GM18502 (cell line): ENCODE data around the gene PROM2.
"Not testable (repeated sequence)": the region's sequence is repeated elsewhere in the genome, so short reads cannot be mapped to it uniquely, and the experiment has no call there.

Experiments used
- ATAC-seq: cut with Tn5 transposase; IDR thresholded peaks from one replicate; pipeline ENCODE4 v1.9.1; 2021; ENCODE audit warnings: mild to moderate bottlenecking; ENCODE audit not compliant: unreplicated experiment, poor library complexity

PROM2 gene

DNA sequence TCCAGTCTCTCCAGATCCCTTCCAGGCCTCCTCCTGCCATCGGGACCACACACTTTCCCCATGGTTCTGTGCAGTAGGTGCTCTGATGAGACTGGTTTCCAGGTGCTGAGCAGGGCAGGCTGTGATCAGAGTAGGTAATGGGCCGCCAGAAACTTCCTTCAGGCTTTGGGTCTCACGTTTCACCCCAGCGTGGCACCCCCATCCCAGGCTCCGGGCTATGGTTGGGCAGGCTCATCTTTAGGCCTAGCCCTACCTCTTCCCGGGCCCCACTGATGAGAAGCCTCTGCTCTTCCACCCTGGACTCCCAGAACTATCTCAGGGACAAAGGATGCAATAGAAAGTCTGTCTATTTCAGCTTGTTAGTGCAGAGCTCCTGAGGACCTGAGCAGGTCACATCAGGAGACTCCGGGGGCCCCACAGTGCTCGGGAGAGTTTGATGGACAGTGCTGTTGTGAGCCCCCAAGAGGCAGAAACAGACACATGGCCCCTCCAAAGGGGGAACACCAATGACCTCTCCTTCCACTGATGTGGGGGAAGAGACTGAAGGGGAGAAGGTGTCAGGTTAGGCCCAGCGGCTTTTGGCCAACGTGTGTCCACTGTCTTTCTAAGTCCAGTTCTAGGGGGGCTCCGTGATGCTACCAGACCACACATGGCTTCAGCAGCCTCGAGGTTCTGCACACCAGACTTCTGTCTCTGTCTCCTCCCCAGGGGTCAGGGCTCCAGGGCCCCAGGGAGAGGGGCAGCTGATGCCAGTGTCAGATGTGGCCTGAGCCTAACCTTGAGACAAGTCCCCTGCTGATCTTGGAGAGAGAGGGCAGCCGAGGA, 5.8 kb upstream of the PROM2 start:
- no peak for ATAC-seq

- no peak for ATAC-seq
These were observed 5.1 kb upstream of the PROM2 start for GRCh38 chr2:95269036-95269680.

GRCh38 chr2:95269745-95270144, 4.5 kb upstream of the PROM2 start:
- ATAC-seq: not testable (repeated sequence)

DNA sequence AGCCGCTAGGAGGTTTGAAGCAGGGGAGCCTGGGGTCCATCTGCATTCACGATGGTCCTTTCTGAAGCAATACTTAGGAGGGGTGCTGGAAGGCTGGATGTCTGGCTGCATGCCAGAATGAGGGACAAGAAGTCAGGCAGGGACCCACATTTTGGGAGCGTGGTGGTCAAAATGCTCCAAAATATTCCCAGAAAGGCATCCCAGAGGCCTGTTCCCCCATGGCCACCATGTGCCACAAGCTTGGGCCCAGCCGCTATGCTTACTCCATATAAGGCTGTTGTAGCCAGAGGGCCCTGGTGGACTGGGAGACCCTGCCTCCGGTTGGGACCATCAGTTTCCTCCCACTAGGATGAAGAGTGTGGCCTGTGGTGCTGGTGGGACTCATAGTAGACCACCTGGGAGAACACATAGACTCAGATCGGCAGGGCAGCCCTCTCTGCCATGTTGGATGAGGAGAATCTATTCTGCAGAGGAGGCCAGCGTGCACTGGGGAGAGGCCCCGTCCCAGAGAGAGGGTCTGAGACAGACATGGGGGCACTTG, 3.6 kb upstream of the PROM2 start:
- ATAC-seq: no peak

- no peak for ATAC-seq
These were observed 2.8 kb upstream of the PROM2 start for GRCh38 chr2:95271381-95271971.

- no peak for ATAC-seq
These were observed 1.9 kb upstream of the PROM2 start for GRCh38 chr2:95272299-95272751.

DNA sequence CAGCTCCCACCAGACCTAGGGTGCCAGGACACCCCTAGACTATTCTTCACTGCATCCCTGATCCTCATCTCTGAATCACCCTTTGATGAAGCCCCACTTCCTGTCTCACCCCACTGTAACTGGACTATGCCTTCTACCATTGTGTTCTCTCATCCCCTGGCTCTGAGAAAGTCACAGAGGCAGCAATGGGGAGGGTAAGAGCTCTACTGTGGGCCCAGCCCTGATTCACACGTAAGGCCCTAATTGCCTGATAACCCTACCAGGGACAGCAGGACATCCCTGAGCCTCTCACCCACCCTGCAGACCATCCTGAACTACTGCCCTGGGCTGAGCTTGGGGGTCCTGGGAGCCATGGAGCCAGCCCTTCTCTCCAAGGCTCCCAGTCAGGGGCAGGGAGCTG, 1.5 kb upstream of the PROM2 start:
- ATAC-seq: no peak

GRCh38 chr2:95273566-95274290, 521 bp upstream of the PROM2 start:
- no peak for ATAC-seq

DNA sequence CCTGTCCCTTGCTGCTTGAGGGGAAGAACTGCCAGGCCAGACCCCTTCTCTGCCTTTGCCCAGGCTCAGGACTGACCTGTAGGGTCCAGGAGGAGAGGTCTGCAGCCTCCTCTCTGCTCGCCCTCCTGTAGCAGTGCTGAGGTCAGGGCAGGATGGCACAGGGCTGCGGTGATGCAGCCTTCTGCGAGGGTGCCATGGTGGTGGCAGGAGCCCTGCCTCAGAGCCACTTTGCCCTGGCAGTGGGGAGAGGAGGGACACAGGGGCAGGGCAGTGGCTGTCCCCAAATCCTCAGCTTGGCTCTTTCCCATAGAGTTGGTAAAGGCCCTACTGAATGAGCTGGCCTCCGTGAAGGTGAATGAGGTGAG, 884 bp downstream of the PROM2 start:
- ATAC-seq: no peak

- no peak for ATAC-seq
These were observed 1.5 kb downstream of the PROM2 start for GRCh38 chr2:95275601-95276243.

DNA sequence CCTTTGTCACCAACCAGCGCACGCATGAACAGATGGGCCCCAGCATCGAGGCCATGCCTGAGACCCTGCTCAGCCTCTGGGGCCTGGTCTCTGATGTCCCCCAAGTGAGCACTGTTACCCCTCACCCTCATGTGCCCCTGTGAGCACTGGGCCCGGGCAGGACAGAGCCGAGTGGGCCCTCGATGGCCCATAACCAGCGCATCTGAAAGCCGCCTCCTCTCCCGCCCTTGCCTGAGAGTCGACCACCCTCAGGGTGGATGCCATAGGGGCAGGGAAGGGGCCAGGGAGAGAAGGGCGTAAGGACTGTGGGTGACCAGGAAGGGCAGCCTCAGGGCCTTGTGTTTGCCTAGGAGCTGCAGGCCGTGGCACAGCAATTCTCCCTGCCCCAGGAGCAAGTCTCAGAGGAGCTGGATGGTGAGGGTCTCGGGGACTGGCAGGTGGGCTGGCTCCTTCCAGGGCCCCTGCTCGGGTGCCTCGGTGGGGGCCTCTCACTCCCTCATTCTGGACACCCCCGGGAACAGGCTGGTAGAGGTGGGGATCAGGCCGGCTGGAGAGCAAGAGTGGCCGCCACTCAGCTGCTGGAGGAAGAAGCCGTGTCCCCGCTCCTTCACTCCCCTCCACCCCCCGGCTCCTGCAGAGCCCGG, 2.1 kb downstream of the PROM2 start:
- no peak for ATAC-seq

DNA sequence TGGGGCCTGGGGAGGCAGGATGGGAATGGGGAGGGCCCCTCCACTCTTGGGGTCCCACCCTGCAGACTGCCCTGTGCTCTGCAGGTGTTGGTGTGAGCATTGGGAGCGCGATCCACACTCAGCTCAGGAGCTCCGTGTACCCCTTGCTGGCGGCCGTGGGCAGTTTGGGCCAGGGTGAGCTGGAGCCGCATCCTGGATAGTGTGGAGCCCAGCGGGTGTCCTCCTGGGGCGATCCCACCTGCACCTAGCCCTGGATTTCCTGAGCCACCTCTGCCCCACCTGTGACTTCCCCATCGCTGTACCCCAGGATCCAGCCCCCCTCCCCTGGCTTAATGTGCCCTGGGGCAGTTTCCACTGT, 2.6 kb downstream of the PROM2 start:
- ATAC-seq: no peak

DNA sequence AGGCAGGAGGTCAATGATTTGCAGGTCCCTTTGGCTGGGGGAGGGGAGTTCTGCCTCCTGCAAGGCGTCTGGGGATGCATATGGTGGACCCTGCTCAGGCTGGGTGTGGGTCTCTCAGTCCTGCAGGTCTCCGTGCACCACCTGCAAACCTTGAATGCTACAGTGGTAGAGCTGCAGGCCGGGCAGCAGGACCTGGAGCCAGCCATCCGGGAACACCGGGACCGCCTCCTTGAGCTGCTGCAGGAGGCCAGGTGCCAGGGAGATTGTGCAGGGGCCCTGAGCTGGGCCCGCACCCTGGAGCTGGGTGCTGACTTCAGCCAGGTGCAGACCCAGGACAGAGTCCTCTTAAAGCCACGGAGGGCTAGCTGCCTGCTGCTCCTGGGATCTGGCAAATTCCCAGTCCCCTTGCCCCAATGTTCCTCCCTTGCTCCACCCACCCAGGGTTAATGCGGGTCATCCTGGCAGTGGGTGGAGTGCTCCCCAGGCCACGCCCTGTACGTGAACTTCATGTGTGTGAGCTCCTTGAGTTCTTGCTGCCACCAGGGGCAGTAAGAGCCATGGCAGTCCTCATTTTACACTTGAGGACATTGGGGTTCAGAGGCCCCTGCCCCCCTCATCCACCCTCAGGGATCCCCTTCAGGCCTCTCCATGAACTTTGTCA, 3.1 kb downstream of the PROM2 start:
- ATAC-seq: no peak

- ATAC-seq: no peak
These were observed 3.8 kb downstream of the PROM2 start for GRCh38 chr2:95278051-95278471.

- no peak for ATAC-seq
These were observed 4.5 kb downstream of the PROM2 start for GRCh38 chr2:95278637-95279225.

DNA sequence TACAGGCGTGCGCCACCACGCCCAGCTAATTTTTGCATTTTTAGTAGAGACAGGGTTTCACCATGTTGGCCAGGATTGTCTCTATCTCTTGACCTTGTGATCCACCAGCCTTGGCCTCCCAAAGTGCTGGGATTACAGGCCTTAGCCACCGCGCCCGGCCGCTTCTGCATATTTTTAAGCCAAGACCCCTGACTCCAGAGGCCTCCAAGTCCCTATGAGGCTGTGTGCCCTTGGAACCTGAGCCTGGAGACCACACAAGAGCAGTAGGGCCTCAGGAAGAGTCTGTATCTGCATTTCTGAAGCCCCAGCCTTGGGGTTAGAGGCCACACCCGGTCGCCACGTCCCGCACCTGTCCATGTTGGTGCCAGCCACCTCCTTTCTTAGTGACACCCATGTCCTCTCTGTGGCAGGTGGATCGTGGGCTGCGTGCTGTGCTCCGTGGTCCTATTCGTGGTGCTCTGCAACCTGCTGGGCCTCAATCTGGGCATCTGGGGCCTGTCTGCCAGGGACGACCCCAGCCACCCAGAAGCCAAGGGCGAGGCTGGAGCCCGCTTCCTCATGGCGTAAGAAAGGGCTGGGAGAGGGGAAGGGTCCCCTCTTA, 5.3 kb downstream of the PROM2 start:
- no peak for ATAC-seq

- no peak for ATAC-seq
These were observed 6.8 kb downstream of the PROM2 start for GRCh38 chr2:95281071-95281470.

- ATAC-seq: no peak
These were observed 7.5 kb downstream of the PROM2 start for GRCh38 chr2:95281786-95282185.
